CD8-positive, alpha-beta memory T cell (primary cell): ENCODE measurements around the gene BCKDHA. TPM values are rescaled to one million over a fixed set of nuclear protein-coding genes. Genes with fewer than 3 reads are reported as not detected.
A peak's percentile ranks its signal among the peaks of the same experiment; 100 is the strongest.

Source experiments
- CTCF ChIA-PET: fragments of 350-600 bp; sonication (Branson Sonifier 250); formaldehyde crosslinking; loops from one replicate; lab custom pipeline; 2021; ENCODE audit warnings: antibody characterized with exemption; lab: Charles Lee
- POLR2A ChIA-PET: fragments of 350-600 bp; sonication (Branson Sonifier 250); formaldehyde crosslinking; loops from one replicate; lab custom pipeline; 2021; ENCODE audit warnings: antibody characterized with exemption; lab: Charles Lee
- DNase-seq, 5 donors: peaks; one replicate each; pipeline versions ENCODE4 v3.0.0 to v3.0.0-alpha.2; 2020 to 2022; ENCODE audit warnings: mixed read lengths in 1 of 5
- H3K27ac ChIP-seq: one replicate; pipeline ENCODE4 v1.7.0; 2013; ENCODE audit warnings: low read depth, mild to moderate bottlenecking, low read length, moderate library complexity
- H3K27me3 ChIP-seq: 2 replicates; pipeline ENCODE4 v1.7.0; 2013; ENCODE audit warnings: low read length, mild to moderate bottlenecking; ENCODE audit not compliant: insufficient read depth, poor library complexity, severe bottlenecking
- H3K36me3 ChIP-seq: 2 replicates; pipeline ENCODE4 v1.7.0; 2013; ENCODE audit warnings: mild to moderate bottlenecking, low read length, moderate library complexity; ENCODE audit not compliant: insufficient read depth
- H3K4me1 ChIP-seq: 2 replicates; pipeline ENCODE4 v1.7.0; 2013; ENCODE audit warnings: mild to moderate bottlenecking, low read length, moderate library complexity; ENCODE audit not compliant: insufficient read depth
- H3K4me3 ChIP-seq: 2 replicates; pipeline ENCODE4 v1.7.0; 2013; ENCODE audit warnings: mild to moderate bottlenecking, low read length
- H3K9me3 ChIP-seq: 2 replicates; pipeline ENCODE4 v1.7.0; 2013; ENCODE audit warnings: mild to moderate bottlenecking, low read length
- H3K27ac Mint-ChIP-seq, 8 donors: one replicate each; pipeline ENCODE4 v1.8.0; 2020 to 2021; ENCODE audit warnings: mixed read lengths in 8 of 8, mild to moderate bottlenecking in 6 of 8, inconsistent platforms in 3 of 8, moderate library complexity in 3 of 8
- H3K27me3 Mint-ChIP-seq, 2 donors: one replicate each; pipeline ENCODE4 v1.8.0; 2020 to 2021; ENCODE audit warnings: mixed read lengths in 2 of 2, mild to moderate bottlenecking in 1 of 2, moderate library complexity in 1 of 2
- H3K36me3 Mint-ChIP-seq, 3 donors: one replicate each; pipeline ENCODE4 v1.8.0; 2020 to 2021; ENCODE audit warnings: mixed read lengths in 3 of 3, inconsistent platforms in 1 of 3, mild to moderate bottlenecking in 1 of 3
- H3K4me1 Mint-ChIP-seq, 3 donors: one replicate each; pipeline ENCODE4 v1.8.0; 2020 to 2021; ENCODE audit warnings: mixed read lengths in 3 of 3, inconsistent platforms in 1 of 3, mild to moderate bottlenecking in 1 of 3
- H3K4me3 Mint-ChIP-seq, 7 donors: one replicate each; pipeline ENCODE4 v1.8.0; 2020 to 2021; ENCODE audit warnings: mixed read lengths in 7 of 7, mild to moderate bottlenecking in 6 of 7, moderate library complexity in 4 of 7, inconsistent platforms in 2 of 7
- H3K9me3 Mint-ChIP-seq, 5 donors: one replicate each; pipeline ENCODE4 v1.8.0; 2020 to 2022; ENCODE audit warnings: mixed read lengths in 5 of 5, mild to moderate bottlenecking in 3 of 5, moderate library complexity in 2 of 5, inconsistent platforms in 1 of 5
- polyA plus RNA-seq: library from polyadenylated mRNA; unstranded; fragments of 300-500 nt; fragmentation: Illumina TruSeq; gene quantifications from one replicate; pipeline ENCODE4 v1.2.3, GENCODE V29; 2021
- total RNA-seq, 2 experiments: library from RNA; stranded (reverse); gene quantifications; one replicate each; pipeline ENCODE4 v1.2.3, GENCODE V29; 2021

The BCKDHA gene
- total and polyA plus RNA-seq, 3 experiments from 2014 or later, result 18.5 to 52.1 (median 23.5) TPM

DNA sequence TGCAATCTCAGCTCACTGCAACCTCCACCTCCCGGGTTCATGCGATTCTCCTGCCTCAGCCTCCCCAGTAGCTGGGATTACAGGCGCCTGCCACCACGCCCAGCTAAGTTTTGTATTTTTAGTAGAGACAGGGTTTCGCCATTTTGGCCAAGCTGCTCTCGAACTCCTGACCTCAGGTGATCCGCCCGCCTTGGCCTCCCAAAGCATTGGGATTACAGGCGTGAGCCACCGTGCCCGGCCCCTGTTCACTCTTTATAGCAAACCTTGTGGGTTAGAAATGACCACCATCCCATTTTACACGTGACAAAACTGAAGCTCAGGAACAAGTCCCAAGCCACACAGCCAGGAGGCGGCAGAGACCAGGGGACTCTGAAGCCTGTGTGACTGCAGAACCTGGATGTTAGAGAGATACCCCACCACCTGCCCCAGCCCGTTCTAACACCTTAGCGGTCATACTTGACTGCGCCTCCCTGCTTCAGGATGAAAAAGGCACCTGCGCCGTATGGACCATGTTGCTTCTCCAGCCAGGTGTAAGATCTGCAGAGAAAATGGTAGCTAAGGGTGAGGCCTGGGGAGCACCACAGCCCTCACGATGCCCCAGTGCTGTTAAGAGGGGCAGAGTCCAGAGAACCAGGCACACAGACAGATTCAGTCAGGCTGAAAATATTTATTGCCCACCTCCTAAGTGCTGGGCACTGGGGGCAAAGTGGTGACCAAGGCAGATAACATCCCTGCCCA lies 38.5 kb downstream of the BCKDHA start:
- Mint-ChIP-seq H3K27ac (peak overlapping the region in 2 of 8 donors; percentile 63 to 65), H3K27me3 (peaks cover 0 to 3% of the 10 kb centered on the region in 2 donors), H3K4me3 (peak overlapping the region in 1 of 7 donors; percentile 53), H3K36me3 (peaks cover 6 to 52% (median 7%) of the 10 kb centered on the region in 3 donors), H3K9me3 (no peaks in the 10 kb centered on the region), H3K4me1 (peaks cover 16 to 18% (median 18%) of the 10 kb centered on the region in 3 donors)
- H3K27ac ChIP-seq, result no peak overlapping the region
- H3K36me3 ChIP-seq, result peaks cover 16% of the 10 kb centered on the region
- H3K27me3 ChIP-seq, result no peaks in the 10 kb centered on the region
- CTCF ChIA-PET, result interaction anchor here (0.9 kb wide), 1 partner anchor 147 kb away, joined by 3 read pairs; no protein-coding TSS in a partner anchor
- H3K4me3 ChIP-seq, result no peak overlapping the region
- H3K4me1 ChIP-seq, result peaks cover 17% of the 10 kb centered on the region
- POLR2A ChIA-PET, result no interaction called here
- H3K9me3 ChIP-seq, result no peaks in the 10 kb centered on the region
- no peak for DNase-seq

DNA sequence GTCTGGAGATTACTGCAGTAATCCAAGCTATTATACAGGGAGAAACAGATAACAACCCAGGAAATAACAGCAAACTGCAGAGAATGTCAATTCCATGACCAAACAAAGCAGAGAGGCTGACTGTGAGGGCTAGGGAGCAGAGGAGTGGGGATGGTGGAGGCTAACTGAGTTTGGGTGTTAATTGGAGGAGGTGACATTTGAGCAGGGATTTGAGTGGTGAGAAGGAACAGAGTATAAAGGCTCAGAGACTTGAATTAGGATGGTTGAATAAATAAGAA lies 39.0 kb downstream of the BCKDHA start:
- H3K36me3 ChIP-seq, result peaks cover 15% of the 10 kb centered on the region
- Mint-ChIP-seq H3K36me3 (peaks cover 6 to 47% (median 7%) of the 10 kb centered on the region in 3 donors), H3K27me3 (peaks cover 3% of the 10 kb centered on the region in 2 donors), H3K27ac (peak overlapping the region in 3 of 8 donors; percentile 50 to 90 (median 63)), H3K4me1 (peaks cover 11 to 14% (median 13%) of the 10 kb centered on the region in 3 donors), H3K9me3 (no peaks in the 10 kb centered on the region), H3K4me3 (peak overlapping the region in 1 of 7 donors; percentile 53)
- CTCF ChIA-PET, result no interaction called here
- no peak for DNase-seq
- no peaks in the 10 kb centered on the region for H3K9me3 ChIP-seq
- H3K4me3 ChIP-seq, result no peak overlapping the region
- peaks cover 17% of the 10 kb centered on the region for H3K4me1 ChIP-seq
- POLR2A ChIA-PET, result no interaction called here
- H3K27ac ChIP-seq, result no peak overlapping the region
- no peaks in the 10 kb centered on the region for H3K27me3 ChIP-seq

DNA sequence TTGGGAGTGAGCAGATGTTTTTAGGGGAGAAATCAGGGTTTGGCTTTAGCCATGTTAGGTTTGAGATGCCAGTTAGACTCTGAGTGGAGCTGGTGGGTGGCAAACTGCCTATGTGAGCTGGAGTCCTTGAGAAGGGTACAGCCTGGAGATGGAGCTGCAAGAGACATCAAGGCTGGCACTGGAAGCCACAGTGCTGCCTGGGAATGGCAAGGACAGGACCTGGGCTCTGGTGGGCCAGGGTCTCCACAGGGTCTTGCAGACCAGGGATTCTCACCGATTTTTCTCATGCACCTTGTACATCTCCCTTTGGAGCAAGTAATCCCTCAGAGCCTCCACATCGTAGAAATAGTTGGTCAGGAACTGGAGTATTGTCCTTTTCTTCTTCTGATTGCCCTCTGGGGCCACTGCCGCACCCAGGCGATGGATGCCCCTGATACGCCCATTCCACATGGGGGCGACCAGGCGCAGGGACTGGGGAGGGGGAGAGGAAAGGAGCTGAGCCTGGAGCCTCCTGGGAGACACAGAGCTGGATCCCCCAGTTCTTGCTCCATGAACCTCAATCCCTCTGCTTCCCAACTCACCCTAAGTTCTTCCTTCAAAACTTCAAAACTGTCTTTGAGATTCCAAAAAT lies 40.4 kb downstream of the BCKDHA start:
- ChIA-PET POLR2A (no interaction called here), CTCF (interaction anchor here (2.4 to 3.0 kb wide), 2 partner anchors 11 to 86 kb away, joined by 10 to 18 read pairs; no protein-coding TSS in a partner anchor)
- peak overlapping the region in 6 of 8 donors; percentile 3 to 77 (median 66) for H3K27ac Mint-ChIP-seq
- Histone ChIP-seq H3K27me3 (no peaks in the 10 kb centered on the region), H3K36me3 (peaks cover under 1% of the 10 kb centered on the region), H3K4me3 (no peak overlapping the region), H3K9me3 (no peaks in the 10 kb centered on the region), H3K4me1 (peaks cover 17% of the 10 kb centered on the region), H3K27ac (no peak overlapping the region)
- peaks cover 3 to 4% of the 10 kb centered on the region in 2 donors for H3K27me3 Mint-ChIP-seq
- H3K36me3 Mint-ChIP-seq, result peaks cover 0 to 33% (median 0%) of the 10 kb centered on the region in 3 donors
- peaks cover 5 to 13% (median 10%) of the 10 kb centered on the region in 3 donors for H3K4me1 Mint-ChIP-seq
- no peaks in the 10 kb centered on the region for H3K9me3 Mint-ChIP-seq
- DNase-seq, result no peak
- H3K4me3 Mint-ChIP-seq, result peak overlapping the region in 4 of 7 donors; percentile 56 to 81 (median 75)

DNA sequence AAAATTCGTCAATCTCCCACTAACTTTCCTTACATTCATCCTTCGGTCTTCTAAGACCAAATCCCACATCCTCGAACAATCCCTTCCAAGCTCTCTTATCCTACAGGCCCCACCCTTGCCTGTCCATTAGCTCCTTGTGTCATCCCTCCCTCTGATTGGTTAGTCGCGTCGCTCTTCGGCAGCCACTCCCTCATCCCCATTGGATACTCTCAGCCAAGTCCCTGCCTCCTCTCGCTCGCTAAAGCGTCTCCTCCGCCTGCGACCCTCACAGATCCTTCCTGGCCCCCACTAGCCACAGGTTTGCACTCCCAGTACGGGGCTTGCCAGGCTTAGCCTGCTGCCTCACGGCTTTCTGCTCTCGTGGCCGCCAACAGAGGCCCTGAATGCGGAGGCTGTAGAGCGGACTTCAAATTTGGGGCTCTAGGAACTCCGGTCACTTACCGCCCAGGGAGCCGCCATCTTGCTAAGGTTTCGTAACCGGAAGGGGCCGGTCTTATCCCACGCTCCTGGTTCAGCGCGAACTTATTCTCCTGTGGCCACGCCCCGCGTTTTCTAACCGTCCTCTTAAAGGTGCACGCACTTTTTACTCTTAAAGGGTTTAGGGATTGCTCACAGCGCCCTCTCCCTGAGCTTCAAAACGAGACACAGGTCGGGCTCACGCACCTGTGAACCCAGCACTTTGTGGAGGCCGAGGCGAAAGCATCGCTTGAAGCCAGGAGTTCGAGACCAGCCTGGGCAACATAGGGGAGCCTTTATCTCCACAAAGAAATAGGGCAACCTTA lies 42.0 kb downstream of the BCKDHA start, which contains the start of gene DMAC2:
Gene DMAC2 (minus strand): TSS at position 472 of the 782 bp plus-strand sequence. CDS start 13 bp downstream, at position 459.
- Histone ChIP-seq H3K27me3 (no peaks in the 10 kb centered on the region), H3K4me3 (peak within 1 kb of the TSS; percentile 100), H3K36me3 (no peaks in the 10 kb centered on the region), H3K27ac (peak within 1 kb of the TSS; percentile 87), H3K9me3 (no peaks in the 10 kb centered on the region), H3K4me1 (peaks cover 17% of the 10 kb centered on the region)
- POLR2A ChIA-PET, result interaction anchor here (0.5 to 1.2 kb wide), 4 partner anchors 130 to 977 kb away, joined by 3 to 8 read pairs (median 3); partner anchors contain the start of gene CCDC97
- Mint-ChIP-seq H3K27ac (peak within 1 kb of the TSS in 5 of 8 donors; percentile 3 to 69 (median 10)), H3K9me3 (no peaks in the 10 kb centered on the region), H3K4me1 (peaks cover under 1 to 11% (median 10%) of the 10 kb centered on the region in 3 donors), H3K27me3 (peaks cover 8 to 14% of the 10 kb centered on the region in 2 donors), H3K4me3 (peak within 1 kb of the TSS in 3 of 7 donors; percentile 19 to 81 (median 56)), H3K36me3 (peaks cover 0 to 23% (median 0%) of the 10 kb centered on the region in 3 donors)
- DNase-seq, result peak; percentile 87 to 95 (median 88)
- CTCF ChIA-PET, result interaction anchor here (0.7 to 3.0 kb wide), 11 partner anchors 9 to 314 kb away, joined by 3 to 18 read pairs (median 3); partner anchors contain the start of genes B9D2 and HNRNPUL1

DNA sequence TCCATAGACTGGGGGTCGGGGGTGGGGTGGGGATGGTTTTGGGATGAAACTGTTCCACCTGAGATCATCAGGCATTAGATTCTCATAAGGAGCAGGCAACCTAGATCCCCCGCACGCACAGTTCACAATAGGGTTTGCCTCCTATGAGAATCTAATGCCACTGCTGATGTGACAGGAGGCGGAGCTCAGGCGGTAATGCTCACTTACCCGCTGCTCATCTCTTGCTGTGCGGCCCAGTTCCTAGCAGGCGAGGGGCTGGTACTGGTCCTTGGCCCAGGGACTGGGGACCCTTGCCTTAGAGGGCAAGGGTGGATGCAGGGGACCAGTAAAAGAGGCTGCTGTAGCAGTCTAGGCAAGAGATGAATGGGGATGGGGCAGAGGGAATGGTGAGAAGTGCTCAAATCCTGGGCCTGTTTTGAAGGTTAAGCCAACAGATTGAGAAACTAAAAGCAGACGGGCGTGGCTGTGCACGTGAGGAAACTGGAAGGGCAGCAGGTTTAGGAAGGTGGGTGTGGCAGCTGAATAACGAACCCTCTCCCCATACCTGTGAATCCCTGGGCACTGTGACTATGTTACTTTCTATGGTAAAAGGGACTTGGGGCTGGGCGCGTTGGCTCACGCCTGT lies 43.8 kb downstream of the BCKDHA start:
- POLR2A ChIA-PET, result no interaction called here
- Histone ChIP-seq H3K27ac (no peak overlapping the region), H3K9me3 (no peaks in the 10 kb centered on the region)

DNA sequence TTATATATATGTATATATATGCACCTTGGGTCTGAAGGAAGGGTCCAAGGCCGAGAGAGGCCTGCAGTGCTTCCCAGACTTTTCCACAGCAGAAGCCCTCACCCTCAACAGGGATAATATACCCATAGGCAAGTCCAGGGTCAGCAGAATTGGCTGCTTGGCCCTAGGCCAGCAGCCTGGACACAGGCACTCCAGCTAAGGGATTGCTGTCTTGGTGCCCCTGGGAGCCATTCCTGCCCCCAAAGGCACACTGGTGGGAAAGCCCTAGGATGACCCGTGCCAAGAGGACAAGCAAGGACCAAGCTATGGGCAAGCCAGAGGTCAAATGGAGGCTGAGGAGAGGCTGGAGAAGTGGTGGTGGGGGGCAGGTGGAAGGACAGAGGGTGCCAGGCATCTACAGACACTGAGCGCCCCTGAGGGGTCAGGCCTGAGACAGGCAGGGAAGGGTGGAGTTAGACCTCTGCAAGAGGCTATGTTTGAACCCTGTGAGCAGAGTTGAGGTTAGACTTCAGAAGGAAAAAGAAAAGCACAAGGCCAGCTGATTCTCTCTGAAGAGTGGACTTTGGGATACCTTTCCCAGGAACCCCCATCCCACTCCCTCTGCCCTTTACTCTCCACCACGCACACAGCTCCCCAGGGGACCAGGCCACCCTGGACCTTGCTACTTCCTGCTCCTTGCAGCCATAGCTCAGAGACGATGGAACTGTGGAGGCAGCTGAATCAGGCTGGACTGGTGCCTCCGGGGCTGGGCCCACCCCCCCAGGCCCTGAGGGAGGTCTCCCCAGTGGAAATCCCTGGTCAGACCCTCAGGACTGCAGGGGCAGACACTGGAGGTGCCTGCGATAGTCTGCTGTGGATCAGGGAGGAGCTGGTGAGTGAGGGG lies 45.1 kb downstream of the BCKDHA start, which contains the start of gene ERICH4:
Gene ERICH4 (plus strand): TSS at position 684 of the 883 bp plus-strand sequence. CDS start 14 bp downstream, at position 698.
- Histone ChIP-seq H3K9me3 (no peaks in the 10 kb centered on the region), H3K27ac (no peak within 1 kb of the TSS), H3K27me3 (no peaks in the 10 kb centered on the region), H3K4me3 (no peak within 1 kb of the TSS), H3K36me3 (no peaks in the 10 kb centered on the region), H3K4me1 (peaks cover 17% of the 10 kb centered on the region)
- Mint-ChIP-seq H3K4me3 (peak within 1 kb of the TSS in 1 of 7 donors; percentile 5), H3K27ac (peak within 1 kb of the TSS in 1 of 8 donors; percentile 13), H3K27me3 (peaks cover 17 to 24% of the 10 kb centered on the region in 2 donors), H3K4me1 (peaks cover 0 to 7% (median 3%) of the 10 kb centered on the region in 3 donors), H3K36me3 (peaks cover 0 to 9% (median 0%) of the 10 kb centered on the region in 3 donors), H3K9me3 (no peaks in the 10 kb centered on the region)
- POLR2A ChIA-PET, result interaction anchor here (0.6 kb wide), 1 partner anchor 169 kb away, joined by 3 read pairs; no protein-coding TSS in a partner anchor
- CTCF ChIA-PET, result no interaction called here
- no peak for DNase-seq

More for the DNA sequence above, 43.8 kb downstream of the BCKDHA start:
- Histone ChIP-seq H3K4me1 (peaks cover 17% of the 10 kb centered on the region), H3K36me3 (no peaks in the 10 kb centered on the region), H3K27me3 (no peaks in the 10 kb centered on the region), H3K4me3 (no peak overlapping the region)
- H3K4me1 Mint-ChIP-seq, result peaks cover 0 to 11% (median 10%) of the 10 kb centered on the region in 3 donors
- peaks cover 0 to 17% (median 0%) of the 10 kb centered on the region in 3 donors for H3K36me3 Mint-ChIP-seq
- peaks cover 13 to 16% of the 10 kb centered on the region in 2 donors for H3K27me3 Mint-ChIP-seq
- H3K27ac Mint-ChIP-seq, result peak overlapping the region in 1 of 8 donors; percentile 61
- no peak for DNase-seq
- H3K9me3 Mint-ChIP-seq, result no peaks in the 10 kb centered on the region
- peak overlapping the region in 1 of 7 donors; percentile 59 for H3K4me3 Mint-ChIP-seq
- CTCF ChIA-PET, result interaction anchor here (1.1 to 3.0 kb wide), 2 partner anchors 7 to 10 kb away, joined by 3 to 18 read pairs; no protein-coding TSS in a partner anchor
